ENCODE results near the gene FAM111A.

FAM111A gene

DNA sequence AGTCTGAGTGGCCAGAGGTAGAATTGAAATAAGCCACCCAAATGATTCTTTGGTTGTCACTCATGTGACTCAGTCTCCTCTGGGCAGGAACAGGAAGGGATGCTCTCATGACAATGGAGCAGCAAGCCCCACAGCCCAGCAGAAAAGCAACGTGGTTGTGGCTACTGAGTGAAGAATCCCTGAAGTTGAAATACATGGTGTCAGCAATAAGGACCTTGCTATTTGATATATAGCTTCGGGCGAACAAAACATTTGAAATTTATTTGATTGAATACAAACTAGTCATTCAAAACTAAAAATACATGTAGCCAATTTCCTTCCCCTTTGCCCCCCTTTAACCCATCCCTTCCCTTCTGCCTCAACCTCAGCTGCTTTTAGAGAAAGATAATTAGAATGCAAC is 14.8 kb downstream of the FAM111A start:
- H3K9me3 ChIP-seq (replicated peaks; ENCODE audit: insufficient read depth, low read length) = no peaks in the 10 kb centered on the region
- no peaks in the 10 kb centered on the region for H3K27me3 ChIP-seq (replicated peaks; ENCODE audit: insufficient read depth, low read length)
- no peak overlapping the region for H3K27ac ChIP-seq (ENCODE audit: low read length)
- no peak overlapping the region for H2AFZ ChIP-seq (ENCODE audit: low read length)
- no peak overlapping the region for H3K9ac ChIP-seq (ENCODE audit: low read length)
- no peak overlapping the region for H3K4me3 ChIP-seq (ENCODE audit: low read length)
- TF ChIP-seq, protein P1, sequence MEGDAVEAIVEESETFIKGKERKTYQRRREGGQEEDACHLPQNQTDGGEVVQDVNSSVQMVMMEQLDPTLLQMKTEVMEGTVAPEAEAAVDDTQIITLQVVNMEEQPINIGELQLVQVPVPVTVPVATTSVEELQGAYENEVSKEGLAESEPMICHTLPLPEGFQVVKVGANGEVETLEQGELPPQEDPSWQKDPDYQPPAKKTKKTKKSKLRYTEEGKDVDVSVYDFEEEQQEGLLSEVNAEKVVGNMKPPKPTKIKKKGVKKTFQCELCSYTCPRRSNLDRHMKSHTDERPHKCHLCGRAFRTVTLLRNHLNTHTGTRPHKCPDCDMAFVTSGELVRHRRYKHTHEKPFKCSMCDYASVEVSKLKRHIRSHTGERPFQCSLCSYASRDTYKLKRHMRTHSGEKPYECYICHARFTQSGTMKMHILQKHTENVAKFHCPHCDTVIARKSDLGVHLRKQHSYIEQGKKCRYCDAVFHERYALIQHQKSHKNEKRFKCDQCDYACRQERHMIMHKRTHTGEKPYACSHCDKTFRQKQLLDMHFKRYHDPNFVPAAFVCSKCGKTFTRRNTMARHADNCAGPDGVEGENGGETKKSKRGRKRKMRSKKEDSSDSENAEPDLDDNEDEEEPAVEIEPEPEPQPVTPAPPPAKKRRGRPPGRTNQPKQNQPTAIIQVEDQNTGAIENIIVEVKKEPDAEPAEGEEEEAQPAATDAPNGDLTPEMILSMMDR (IDR thresholded peaks at IDR 0.05; ENCODE audit: low read length) = no peak
- no peak for TF ChIP-seq EZH2phosphoT487 (IDR thresholded peaks at IDR 0.05; ENCODE audit: low read length)
- TF ChIP-seq EZH2 (optimal IDR thresholded peaks at IDR 0.05; ENCODE audit: low read depth, low read length) = no peak
- H3F3A ChIP-seq (ENCODE audit: insufficient read depth, low read length) = peaks cover under 1% of the 10 kb centered on the region
- peaks cover 11% of the 10 kb centered on the region for H3K79me2 ChIP-seq (ENCODE audit: low read length)
- DNase-seq = no peak
- H3K4me2 ChIP-seq (ENCODE audit: low read depth, low read length) = no peak overlapping the region
- H3K9me2 ChIP-seq (replicated peaks; ENCODE audit: insufficient read depth, low read length) = no peaks in the 10 kb centered on the region
- 0 out of 2 replicates have a peak, but pooled peaks cover 4% of the 10 kb centered on the region for H4K20me1 ChIP-seq (ENCODE audit: insufficient read depth, low read length)
- no peaks in the 10 kb centered on the region; the same call in 1 of the 2 replicates for H3K36me3 ChIP-seq (replicated peaks; ENCODE audit: insufficient read depth, low read length)
- H3K4me1 ChIP-seq (ENCODE audit: low read length) = peaks cover 5% of the 10 kb centered on the region; the same call in 1 of the 2 replicates

DNA sequence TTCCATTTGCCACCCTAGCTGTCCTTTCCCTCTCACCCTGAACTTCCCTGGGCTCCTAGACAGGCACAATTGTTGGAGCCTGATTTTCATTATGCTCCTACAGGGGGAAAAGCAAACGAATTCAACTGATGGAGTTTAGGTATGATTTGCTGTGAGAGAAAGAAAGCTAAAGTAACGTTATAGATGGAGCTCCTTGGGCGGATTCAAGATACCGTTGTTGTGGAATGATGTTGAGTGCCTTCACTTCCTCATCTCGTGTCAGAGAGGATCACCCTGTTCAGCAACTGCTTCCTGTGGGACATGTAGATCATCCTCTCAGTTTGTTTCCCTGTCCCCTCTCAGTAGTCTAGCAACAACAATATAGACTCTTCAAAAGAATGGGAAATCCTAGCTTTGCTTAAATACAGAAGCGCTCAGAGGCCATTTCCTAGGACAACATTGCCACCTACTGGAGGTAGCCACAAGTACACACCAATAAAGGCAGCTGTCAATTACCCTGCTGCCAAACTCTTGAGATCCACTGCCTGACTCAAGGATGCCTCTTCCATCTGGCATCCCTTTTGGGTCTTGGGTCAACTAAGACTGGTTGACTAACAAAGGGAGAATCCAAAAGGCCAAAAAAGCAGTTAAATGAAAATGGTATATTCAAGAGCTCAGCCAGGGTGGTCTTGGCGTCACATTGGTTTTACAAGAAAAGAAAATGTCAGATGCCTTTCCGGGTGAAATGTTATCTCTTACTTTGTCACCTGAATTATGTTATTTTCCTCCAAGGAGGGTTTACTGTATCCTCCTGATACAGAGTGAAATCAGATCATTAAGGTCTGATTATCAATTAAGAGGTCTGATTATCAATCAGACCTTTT is 15.8 kb downstream of the FAM111A start:
- DNase-seq = peak; percentile 76
- TF ChIP-seq EZH2 (optimal IDR thresholded peaks at IDR 0.05; ENCODE audit: low read depth, low read length) = no peak
- TF ChIP-seq, protein P1 (IDR thresholded peaks at IDR 0.05; ENCODE audit: low read length) = peak; percentile 81
- no peak overlapping the region for H3K27ac ChIP-seq (ENCODE audit: low read length)

DNA sequence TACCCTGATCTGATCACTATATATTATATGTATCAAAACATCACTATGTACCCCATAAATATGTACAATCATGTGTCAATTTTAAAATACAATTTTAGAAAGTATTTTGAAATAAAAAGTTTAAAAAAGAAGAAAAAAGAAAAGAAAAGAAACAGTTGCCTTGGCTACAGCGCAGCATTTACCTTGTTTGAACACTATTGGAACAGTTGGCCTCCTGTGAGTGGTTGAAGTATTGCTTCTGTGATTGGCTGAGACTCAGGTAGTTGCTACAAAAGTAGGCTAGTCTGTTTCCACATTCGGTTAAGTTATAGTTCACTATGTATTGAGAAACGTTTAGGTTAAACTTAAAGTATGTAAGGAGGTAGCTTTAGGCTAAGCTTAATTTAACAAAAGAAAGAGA is 21.4 kb downstream of the FAM111A start:
- H3K4me2 ChIP-seq (ENCODE audit: low read depth, low read length) = no peak overlapping the region
- no peaks in the 10 kb centered on the region for H3K9me3 ChIP-seq (replicated peaks; ENCODE audit: insufficient read depth, low read length)
- no peak overlapping the region for H3K9ac ChIP-seq (ENCODE audit: low read length)

More for the DNA sequence above, 15.8 kb downstream of the FAM111A start:
- H3K9me2 ChIP-seq (replicated peaks; ENCODE audit: insufficient read depth, low read length) = no peaks in the 10 kb centered on the region
- H3K9ac ChIP-seq (ENCODE audit: low read length) = no peak overlapping the region
- H2AFZ ChIP-seq (ENCODE audit: low read length) = no peak overlapping the region
- H4K20me1 ChIP-seq (ENCODE audit: insufficient read depth, low read length) = no peaks in the 10 kb centered on the region
- H3K4me2 ChIP-seq (ENCODE audit: low read depth, low read length) = no peak overlapping the region
- no peaks in the 10 kb centered on the region for H3K27me3 ChIP-seq (replicated peaks; ENCODE audit: insufficient read depth, low read length)
- H3K9me3 ChIP-seq (replicated peaks; ENCODE audit: insufficient read depth, low read length) = no peaks in the 10 kb centered on the region
- no peaks in the 10 kb centered on the region for H3K4me1 ChIP-seq (ENCODE audit: low read length)
- no peak overlapping the region for H3K4me3 ChIP-seq (ENCODE audit: low read length)
- H3K79me2 ChIP-seq (ENCODE audit: low read length) = peaks cover 1% of the 10 kb centered on the region; the same call in 1 of the 2 replicates
- no peaks in the 10 kb centered on the region; the same call in 1 of the 2 replicates for H3F3A ChIP-seq (ENCODE audit: insufficient read depth, low read length)
- H3K36me3 ChIP-seq (replicated peaks; ENCODE audit: insufficient read depth, low read length) = no peaks in the 10 kb centered on the region

More for the DNA sequence above, 21.4 kb downstream of the FAM111A start:
- H4K20me1 ChIP-seq (ENCODE audit: insufficient read depth, low read length) = no peaks in the 10 kb centered on the region
- H3K27me3 ChIP-seq (replicated peaks; ENCODE audit: insufficient read depth, low read length) = no peaks in the 10 kb centered on the region
- no peaks in the 10 kb centered on the region for H3K9me2 ChIP-seq (replicated peaks; ENCODE audit: insufficient read depth, low read length)
- H3K4me1 ChIP-seq (ENCODE audit: low read length) = no peaks in the 10 kb centered on the region
- DNase-seq = no peak
- H3K79me2 ChIP-seq (ENCODE audit: low read length) = no peaks in the 10 kb centered on the region
- H3K27ac ChIP-seq (ENCODE audit: low read length) = no peak overlapping the region
- no peak for TF ChIP-seq EZH2phosphoT487 (IDR thresholded peaks at IDR 0.05; ENCODE audit: low read length)
- TF ChIP-seq, protein P1 (IDR thresholded peaks at IDR 0.05; ENCODE audit: low read length) = no peak
- H2AFZ ChIP-seq (ENCODE audit: low read length) = no peak overlapping the region
- H3K36me3 ChIP-seq (replicated peaks; ENCODE audit: insufficient read depth, low read length) = no peaks in the 10 kb centered on the region
- no peak overlapping the region for H3K4me3 ChIP-seq (ENCODE audit: low read length)
- H3F3A ChIP-seq (ENCODE audit: insufficient read depth, low read length) = no peaks in the 10 kb centered on the region
